Epidermal melanocyte (primary cell): ENCODE results near the gene TOX2.

ENCODE experiments used
- DNase-seq: peaks from one replicate; pipeline ENCODE4 v3.0.0; 2011; ENCODE audit warnings: low spot score; ENCODE audit not compliant: insufficient read length

TOX2 gene

GRCh38 chr20:44075191-44075949 is 160.7 kb downstream of the TOX2 start:
- no peak for DNase-seq

- no peak for DNase-seq
Observed at GRCh38 chr20:44075950-44076232, 161.2 kb downstream of the TOX2 start.

- DNase-seq = no peak
Observed at GRCh38 chr20:44079291-44079690, 164.6 kb downstream of the TOX2 start.

- no peak for DNase-seq
Observed at GRCh38 chr20:44080064-44080463, 165.4 kb downstream of the TOX2 start.

GRCh38 chr20:44080646-44081267 is 166.1 kb downstream of the TOX2 start:
- peak; percentile 81 for DNase-seq

- DNase-seq = no peak
Observed at GRCh38 chr20:44081476-44081875, 166.8 kb downstream of the TOX2 start.

- DNase-seq = no peak
Observed at GRCh38 chr20:44081888-44082287, 167.2 kb downstream of the TOX2 start.

GRCh38 chr20:44083220-44083933 is 168.7 kb downstream of the TOX2 start:
- DNase-seq = no peak

GRCh38 chr20:44084439-44084838 is 169.8 kb downstream of the TOX2 start:
- no peak for DNase-seq

GRCh38 chr20:44084891-44085290 is 170.2 kb downstream of the TOX2 start:
- DNase-seq = no peak

GRCh38 chr20:44085616-44086434 is 171.2 kb downstream of the TOX2 start:
- DNase-seq = no peak

GRCh38 chr20:44087051-44087856 is 172.6 kb downstream of the TOX2 start:
- no peak for DNase-seq

- DNase-seq = no peak
Observed at GRCh38 chr20:44087857-44088120, 173.1 kb downstream of the TOX2 start.

GRCh38 chr20:44089987-44090674 is 175.5 kb downstream of the TOX2 start:
- DNase-seq = no peak

GRCh38 chr20:44091026-44091425 is 176.4 kb downstream of the TOX2 start:
- no peak for DNase-seq

- DNase-seq = no peak
Observed at GRCh38 chr20:44092551-44093248, 178.0 kb downstream of the TOX2 start.

- DNase-seq = no peak
Observed at GRCh38 chr20:44093249-44093582, 178.6 kb downstream of the TOX2 start.

GRCh38 chr20:44095831-44096230 is 181.2 kb downstream of the TOX2 start:
- no peak for DNase-seq

GRCh38 chr20:44097521-44098255 is 183.0 kb downstream of the TOX2 start:
- no peak for DNase-seq

GRCh38 chr20:44098256-44098630 is 183.6 kb downstream of the TOX2 start:
- no peak for DNase-seq
